PC-9 (cell line): ENCODE data around the gene DCAF6. TPM values are rescaled to one million over a fixed set of nuclear protein-coding genes. Genes with fewer than 3 reads are reported as not detected.

Source experiments
- BruUV-seq: library from RNA; stranded (reverse); fragments of 400-500 nt; replicated peaks from 2 replicates; lab custom pipeline; 2021; lab: Mats Ljungman, UMichigan
- CTCF ChIA-PET: fragments of 300-600 bp; sonication (Branson Sonifier 250); formaldehyde crosslinking; loops from one replicate; lab custom pipeline; 2022; ENCODE audit warnings: antibody characterized with exemption; lab: Charles Lee
- POLR2A ChIA-PET: fragments of 300-600 bp; sonication (Branson Sonifier 250); formaldehyde crosslinking; loops from one replicate; lab custom pipeline; 2022; ENCODE audit warnings: antibody characterized with exemption; ENCODE audit not compliant: unreplicated experiment; lab: Charles Lee
- DNase-seq, 2 experiments: peaks; one replicate each; pipeline versions ENCODE4 v3.0.0 to v3.0.0-alpha.2; 2015 to 2022; ENCODE audit warnings: mixed read lengths in 1 of 2
- H2AFZ ChIP-seq: fragments of 200-600 bp; sonication (generic); 2 replicates; pipeline ENCODE4 v1.8.1; 2017; ENCODE audit warnings: antibody characterized with exemption
- H3F3A ChIP-seq: fragments of 200-600 bp; sonication (generic); 2 replicates; pipeline ENCODE4 v1.8.1; 2017; ENCODE audit warnings: antibody characterized with exemption, mild to moderate bottlenecking, low read depth; ENCODE audit not compliant: insufficient read depth
- H3K27ac ChIP-seq: fragments of 200-600 bp; sonication (generic); 2 replicates; pipeline ENCODE4 v1.6.1; 2016; ENCODE audit warnings: mixed run types
- H3K27me3 ChIP-seq: fragments of 200-600 bp; sonication (generic); 2 replicates; pipeline ENCODE4 v1.6.1; 2016; ENCODE audit warnings: low read depth, mixed run types; ENCODE audit not compliant: insufficient read depth
- H3K36me3 ChIP-seq: fragments of 200-600 bp; sonication (generic); 2 replicates; pipeline ENCODE4 v1.6.1; 2016; ENCODE audit warnings: low read depth, mixed run types
- H3K4me1 ChIP-seq: fragments of 200-600 bp; sonication (generic); replicated peaks from 2 replicates; pipeline ENCODE4 v1.6.1; 2016; ENCODE audit warnings: mixed run types; ENCODE audit not compliant: insufficient read depth
- H3K4me2 ChIP-seq: fragments of 200-600 bp; sonication (generic); 2 replicates; pipeline ENCODE4 v1.6.1; 2017; ENCODE audit warnings: mixed run types
- H3K4me3 ChIP-seq: fragments of 200-600 bp; sonication (generic); 2 replicates; pipeline ENCODE4 v1.6.1; 2016; ENCODE audit warnings: mixed run types
- H3K79me2 ChIP-seq: fragments of 200-600 bp; sonication (generic); 2 replicates; pipeline ENCODE4 v1.6.1; 2017; ENCODE audit warnings: low read depth, mixed run types
- H3K9me2 ChIP-seq: fragments of 200-600 bp; sonication (generic); 2 replicates; pipeline ENCODE4 v1.8.1; 2017; ENCODE audit warnings: mild to moderate bottlenecking; ENCODE audit not compliant: insufficient read depth
- H3K9me3 ChIP-seq: fragments of 200-600 bp; sonication (generic); 2 replicates; pipeline ENCODE4 v1.8.1; 2016; ENCODE audit warnings: low read depth; ENCODE audit not compliant: insufficient read depth
- H4K20me1 ChIP-seq: fragments of 200-600 bp; sonication (generic); 2 replicates; pipeline ENCODE4 v1.8.1; 2017; ENCODE audit not compliant: insufficient read depth
- EZH2 ChIP-seq: fragments of 200-600 bp; sonication (generic); IDR thresholded peaks from 2 replicates; pipeline ENCODE4 v1.8.0; 2017; ENCODE audit warnings: antibody characterized with exemption, low read depth
- intact Hi-C: fragments of 100-400 bp; cut with micrococcal nuclease; formaldehyde crosslinking; loops from one replicate; pipeline ENCODE4 v1.10.0; 2022; ENCODE audit not compliant: unreplicated experiment
- total RNA-seq: library from RNA; stranded (reverse); gene quantifications from 2 replicates; pipeline ENCODE4 v1.2.3, GENCODE V29; 2021
- TF ChIP-seq, protein P1 (sequence below): fragments of 200-600 bp; sonication (generic); conservative IDR thresholded peaks from 2 replicates; pipeline ENCODE4 v1.6.1; 2017; ENCODE audit warnings: mixed run types, antibody characterized with exemption, mild to moderate bottlenecking, moderate library complexity

Gene DCAF6
- total RNA-seq, 1 experiment from 2014 or later: 77.4 TPM

DNA sequence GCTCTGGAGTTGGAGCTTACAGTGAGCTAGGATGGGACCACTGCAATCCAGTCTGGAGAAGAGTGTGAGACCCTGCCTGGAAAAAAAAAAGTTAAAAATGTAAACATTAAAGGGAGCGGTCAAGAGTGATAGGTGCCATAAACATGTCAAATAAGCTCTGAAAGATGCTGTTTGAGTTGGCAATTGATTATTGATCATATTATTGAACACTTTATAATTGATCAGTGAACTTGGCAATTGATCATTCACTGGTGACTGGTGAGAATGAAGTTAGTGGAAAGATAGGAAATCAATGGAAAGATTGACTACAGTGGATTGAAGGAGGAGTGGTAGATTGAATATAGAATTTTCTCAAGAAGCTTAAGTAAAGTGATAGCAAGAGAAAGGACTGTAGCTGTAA, 64.7 kb downstream of the DCAF6 start:
- no TSS peak for BruUV-seq
- Histone ChIP-seq H3K27me3 (no peaks in the 10 kb centered on the region), H3K36me3 (peaks cover 23% of the 10 kb centered on the region), H3K9me3 (no peaks in the 10 kb centered on the region), H3K4me3 (no peak overlapping the region), H4K20me1 (no peaks in the 10 kb centered on the region), H3K4me2 (no peak overlapping the region), H3F3A (peaks cover 7% of the 10 kb centered on the region), H3K79me2 (no peaks in the 10 kb centered on the region), H3K9me2 (no peaks in the 10 kb centered on the region), H3K4me1 (no peaks in the 10 kb centered on the region), H2AFZ (no peak overlapping the region), H3K27ac (no peak overlapping the region)
- ChIA-PET CTCF (no interaction called here), POLR2A (interaction anchor here (0.6 kb wide), 1 partner anchor 303 kb away, joined by 4 read pairs; no protein-coding TSS in a partner anchor)
- no peak for DNase-seq
- intact Hi-C loops: no loop called here
- TF ChIP-seq, protein P1, sequence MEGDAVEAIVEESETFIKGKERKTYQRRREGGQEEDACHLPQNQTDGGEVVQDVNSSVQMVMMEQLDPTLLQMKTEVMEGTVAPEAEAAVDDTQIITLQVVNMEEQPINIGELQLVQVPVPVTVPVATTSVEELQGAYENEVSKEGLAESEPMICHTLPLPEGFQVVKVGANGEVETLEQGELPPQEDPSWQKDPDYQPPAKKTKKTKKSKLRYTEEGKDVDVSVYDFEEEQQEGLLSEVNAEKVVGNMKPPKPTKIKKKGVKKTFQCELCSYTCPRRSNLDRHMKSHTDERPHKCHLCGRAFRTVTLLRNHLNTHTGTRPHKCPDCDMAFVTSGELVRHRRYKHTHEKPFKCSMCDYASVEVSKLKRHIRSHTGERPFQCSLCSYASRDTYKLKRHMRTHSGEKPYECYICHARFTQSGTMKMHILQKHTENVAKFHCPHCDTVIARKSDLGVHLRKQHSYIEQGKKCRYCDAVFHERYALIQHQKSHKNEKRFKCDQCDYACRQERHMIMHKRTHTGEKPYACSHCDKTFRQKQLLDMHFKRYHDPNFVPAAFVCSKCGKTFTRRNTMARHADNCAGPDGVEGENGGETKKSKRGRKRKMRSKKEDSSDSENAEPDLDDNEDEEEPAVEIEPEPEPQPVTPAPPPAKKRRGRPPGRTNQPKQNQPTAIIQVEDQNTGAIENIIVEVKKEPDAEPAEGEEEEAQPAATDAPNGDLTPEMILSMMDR: no peak
- TF ChIP-seq EZH2: no peak

DNA sequence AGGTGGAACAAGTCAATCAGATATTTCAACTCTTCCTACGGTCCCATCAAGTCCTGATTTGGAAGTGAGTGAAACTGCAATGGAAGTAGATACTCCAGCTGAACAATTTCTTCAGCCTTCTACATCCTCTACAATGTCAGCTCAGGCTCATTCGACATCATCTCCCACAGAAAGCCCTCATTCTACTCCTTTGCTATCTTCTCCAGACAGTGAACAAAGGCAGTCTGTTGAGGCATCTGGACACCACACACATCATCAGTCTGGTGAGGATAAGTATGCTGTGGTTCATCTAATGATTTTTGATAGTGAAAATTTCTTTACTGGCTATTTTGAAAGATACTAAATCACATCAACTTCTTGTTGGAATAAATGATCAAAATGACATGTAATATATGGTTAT, 68.0 kb downstream of the DCAF6 start:
- BruUV-seq: no TSS peak
- no peak overlapping the region for H3K27ac ChIP-seq
- intact Hi-C loops: no loop called here
- H3F3A ChIP-seq: peaks cover 7% of the 10 kb centered on the region
- H2AFZ ChIP-seq: no peak overlapping the region
- no peaks in the 10 kb centered on the region for H4K20me1 ChIP-seq
- no peaks in the 10 kb centered on the region for H3K79me2 ChIP-seq
- no peaks in the 10 kb centered on the region for H3K9me2 ChIP-seq
- peaks cover 16% of the 10 kb centered on the region for H3K36me3 ChIP-seq
- CTCF ChIA-PET: no interaction called here
- no peaks in the 10 kb centered on the region for H3K4me1 ChIP-seq
- H3K27me3 ChIP-seq: no peaks in the 10 kb centered on the region
- H3K4me2 ChIP-seq: no peak overlapping the region
- no peak for DNase-seq
- H3K4me3 ChIP-seq: no peak overlapping the region
- TF ChIP-seq, protein P1: no peak
- TF ChIP-seq EZH2: no peak
- no peaks in the 10 kb centered on the region for H3K9me3 ChIP-seq
- POLR2A ChIA-PET: no interaction called here

DNA sequence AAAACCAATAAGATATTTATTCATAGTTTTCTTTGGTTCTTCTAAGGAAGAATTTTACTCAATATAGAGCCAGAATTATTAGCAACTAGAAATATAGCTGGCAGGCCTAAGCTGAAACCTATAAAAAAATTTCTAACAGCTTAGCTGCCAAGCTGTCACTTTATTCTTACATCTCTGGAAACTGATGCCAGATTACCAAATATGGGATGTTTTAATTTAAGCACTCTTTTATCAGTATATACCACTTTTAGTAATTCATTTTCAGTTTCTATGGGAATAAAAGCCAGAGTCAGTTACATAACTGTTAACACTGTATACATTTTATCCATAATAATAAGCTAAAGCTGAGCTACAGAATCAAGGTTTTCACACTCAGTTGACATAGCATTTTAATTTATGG, 69.0 kb downstream of the DCAF6 start:
- peaks cover 11% of the 10 kb centered on the region for H3K36me3 ChIP-seq
- peaks cover 7% of the 10 kb centered on the region for H3F3A ChIP-seq
- ChIA-PET POLR2A (interaction anchor here (0.5 to 0.6 kb wide), 2 partner anchors 35 to 160 kb away, joined by 4 read pairs; no protein-coding TSS in a partner anchor), CTCF (no interaction called here)
- H3K27ac ChIP-seq: no peak overlapping the region
- no peaks in the 10 kb centered on the region for H3K9me2 ChIP-seq
- H3K4me3 ChIP-seq: no peak overlapping the region
- intact Hi-C loops: no loop called here
- no peaks in the 10 kb centered on the region for H3K4me1 ChIP-seq
- BruUV-seq: no TSS peak
- H2AFZ ChIP-seq: no peak overlapping the region
- no peak for DNase-seq
- H4K20me1 ChIP-seq: no peaks in the 10 kb centered on the region
- TF ChIP-seq, protein P1: no peak
- no peak for TF ChIP-seq EZH2
- H3K9me3 ChIP-seq: no peaks in the 10 kb centered on the region
- no peaks in the 10 kb centered on the region for H3K27me3 ChIP-seq
- H3K79me2 ChIP-seq: no peaks in the 10 kb centered on the region
- H3K4me2 ChIP-seq: no peak overlapping the region
